Measurements from ENCODE around the gene CARF. TPM values are rescaled to one million over a fixed set of nuclear protein-coding genes. Genes with fewer than 3 reads are reported as not detected.
A peak's percentile ranks its signal among the peaks of the same experiment; 100 is the strongest.

The CARF gene
- total RNA-seq, 1 experiment from 2014 or later = 5.2 TPM

GRCh38 chr2:203018181-203018580 lies 106.1 kb downstream of the CARF start:
- DNase-seq (ENCODE audit: low spot score) = peak; percentile 19

- peak; percentile 32 for DNase-seq (ENCODE audit: low spot score)
These were observed 107.1 kb downstream of the CARF start for GRCh38 chr2:203019142-203019541.

GRCh38 chr2:203021991-203022390 lies 109.9 kb downstream of the CARF start:
- no peak for DNase-seq (ENCODE audit: low spot score)

DNA sequence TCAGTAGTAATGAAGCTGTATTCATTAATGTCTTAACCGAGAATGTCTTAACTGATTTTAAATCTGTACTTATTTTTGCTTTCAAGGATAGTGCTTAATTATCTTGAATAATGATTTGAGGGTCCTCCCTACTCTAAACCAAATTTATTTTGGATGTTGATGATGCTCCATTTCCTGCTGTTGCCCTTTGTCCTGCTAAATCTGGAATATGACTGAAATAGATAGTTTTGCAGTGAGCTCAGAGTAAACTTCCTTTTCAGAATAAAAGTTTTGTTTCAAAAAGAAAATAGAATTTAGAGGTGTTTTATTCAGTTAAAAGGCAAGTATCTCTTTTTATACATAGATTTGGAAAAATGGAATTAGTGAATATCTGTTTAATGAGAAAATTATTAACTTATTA lies 110.7 kb downstream of the CARF start:
- no peak for DNase-seq (ENCODE audit: low spot score)

GRCh38 chr2:203025592-203025991 lies 113.5 kb downstream of the CARF start:
- no peak for DNase-seq (ENCODE audit: low spot score)

DNA sequence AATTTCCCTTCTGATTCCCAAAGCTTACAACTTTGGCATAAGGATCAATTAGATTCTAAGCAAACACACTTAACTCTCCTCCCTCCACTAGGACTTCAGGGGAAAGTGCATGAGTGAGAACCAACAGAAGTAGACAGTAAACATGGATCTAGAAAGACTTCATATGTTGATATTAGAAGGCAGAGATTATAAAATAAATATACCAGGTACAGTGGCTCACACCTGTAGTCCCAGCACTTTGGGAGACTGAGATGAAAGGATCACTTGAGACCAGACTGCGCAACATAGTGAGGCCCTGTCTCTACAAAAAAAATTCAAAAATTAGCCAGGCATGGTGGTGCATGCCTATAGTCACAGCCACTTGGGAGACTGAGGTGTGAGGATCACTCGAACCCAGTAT lies 118.5 kb downstream of the CARF start:
- no peak for DNase-seq (ENCODE audit: low spot score)

- no peak for DNase-seq (ENCODE audit: low spot score)
These were observed 118.9 kb downstream of the CARF start for GRCh38 chr2:203030991-203031390.

DNA sequence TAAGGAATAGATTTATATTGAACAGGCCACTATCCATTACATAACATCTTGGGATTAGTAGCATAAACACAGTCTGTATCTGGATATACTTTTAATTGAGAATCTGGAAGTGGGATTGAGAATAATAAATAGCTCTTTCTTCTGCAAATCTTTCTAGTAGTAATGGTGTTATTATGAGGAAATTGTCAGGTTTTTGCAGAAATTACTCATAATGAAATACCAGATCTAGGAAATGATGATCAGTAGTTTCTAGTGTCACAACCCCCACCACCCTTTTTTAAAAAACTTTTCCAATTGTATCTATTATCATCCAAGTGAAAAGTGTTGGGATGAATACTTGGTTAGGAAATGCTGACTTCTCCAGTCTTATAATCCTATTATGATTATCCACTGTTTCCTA lies 121.3 kb downstream of the CARF start:
- no peak for DNase-seq (ENCODE audit: low spot score)

DNA sequence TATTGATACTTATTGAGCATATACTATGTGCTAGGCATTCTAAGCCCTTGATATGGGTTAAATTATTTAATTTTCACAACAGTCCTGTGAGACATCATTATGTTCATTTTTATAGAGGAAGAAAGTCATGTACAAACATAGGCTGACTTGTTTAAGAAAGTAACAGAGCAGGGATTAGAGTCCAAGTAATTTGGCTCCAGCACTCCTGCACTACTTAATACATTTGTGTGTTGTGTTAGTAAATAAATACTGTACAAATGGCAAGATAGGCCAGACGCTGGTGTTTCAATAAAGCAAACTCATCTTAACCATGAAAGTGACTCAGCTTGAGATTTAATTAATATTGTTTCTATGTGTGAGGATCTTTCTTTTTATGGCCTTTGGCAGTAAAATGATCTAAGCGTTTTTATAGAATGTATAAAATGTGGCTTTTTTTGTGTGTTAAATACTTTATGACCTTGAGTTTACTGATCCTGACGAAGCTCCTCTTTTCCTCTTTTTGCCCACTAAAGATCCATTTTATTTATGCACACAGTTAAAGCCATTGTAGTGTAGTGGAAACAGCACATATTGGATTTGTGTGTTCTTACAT lies 123.9 kb downstream of the CARF start:
- no peak for DNase-seq (ENCODE audit: low spot score)

Small RNA genes within 50 kb of the gene (small RNA-seq; reads per million reads assigned to genes)
- not detected for gene AC010900.2

Other genes with a start within 250 kb of the CARF start
- gene ICA1L, start 40.5 kb upstream of the CARF start, total RNA-seq (2014; rRNA removed; shearing (Covaris generic)) = 0.97 TPM in 1 of 2 replicates, not detected in the other
- 25.2 and 27.3 TPM in 2 replicates for gene WDR12, start 602 bp upstream of the CARF start, total RNA-seq (2014; rRNA removed; shearing (Covaris generic))
- 13.1 and 14.1 TPM in 2 replicates for gene NBEAL1, start 102.6 kb downstream of the CARF start, total RNA-seq (2014; rRNA removed; shearing (Covaris generic))